Mesenchymal stem cell (in vitro differentiated cells and primary cell): ENCODE data around the gene PPP1R3D.
A peak's percentile ranks its signal among the peaks of the same experiment; 100 is the strongest.

Experiments
- DNase-seq: peaks from one replicate; pipeline ENCODE4 v3.0.0-alpha.2; 2013
- H2AFZ ChIP-seq: one replicate; pipeline ENCODE4 v1.6.1; 2013; ENCODE audit warnings: low read depth, mild to moderate bottlenecking, control low read depth, inconsistent platforms, low read length, moderate library complexity
- H2AK5ac ChIP-seq: 2 replicates; pipeline ENCODE4 v1.6.1; 2013; ENCODE audit warnings: low read length, moderate library complexity, mild to moderate bottlenecking, inconsistent platforms; ENCODE audit not compliant: severe bottlenecking
- H2BK120ac ChIP-seq: one replicate; pipeline ENCODE4 v1.6.1; 2013; ENCODE audit warnings: low read depth, mild to moderate bottlenecking, inconsistent platforms, low read length, moderate library complexity
- H2BK12ac ChIP-seq, 2 experiments: one replicate each; pipeline ENCODE4 v1.6.1; 2013; ENCODE audit warnings: inconsistent platforms in 2 of 2, low read length in 2 of 2, mild to moderate bottlenecking in 2 of 2, moderate library complexity in 2 of 2, control low read depth in 1 of 2
- H2BK15ac ChIP-seq: one replicate; pipeline ENCODE4 v1.6.1; 2013; ENCODE audit warnings: mild to moderate bottlenecking, low read depth, inconsistent platforms; ENCODE audit not compliant: poor library complexity, severe bottlenecking
- H2BK5ac ChIP-seq: 2 replicates; pipeline ENCODE4 v1.6.1; 2013; ENCODE audit warnings: low read depth, mild to moderate bottlenecking, low read length, control low read depth, inconsistent platforms; ENCODE audit not compliant: poor library complexity, severe bottlenecking
- H3K14ac ChIP-seq, 2 experiments: one replicate each; pipeline ENCODE4 v1.6.1; 2013; ENCODE audit warnings: inconsistent platforms in 2 of 2, low read length in 2 of 2, control low read depth in 1 of 2, mild to moderate bottlenecking in 1 of 2, moderate library complexity in 1 of 2
- H3K18ac ChIP-seq, 2 experiments: one replicate each; pipeline ENCODE4 v1.6.1; 2013; ENCODE audit warnings: inconsistent platforms in 2 of 2, low read length in 2 of 2, control low read depth in 1 of 2, low read depth in 1 of 2, mild to moderate bottlenecking in 1 of 2
- H3K23ac ChIP-seq, 2 experiments: one replicate each; pipeline ENCODE4 v1.6.1; 2013; ENCODE audit warnings: inconsistent platforms in 2 of 2, low read length in 2 of 2, mild to moderate bottlenecking in 2 of 2, moderate library complexity in 2 of 2, control low read depth in 1 of 2
- H3K27ac ChIP-seq: 2 replicates; pipeline ENCODE4 v1.5.1; 2013; ENCODE audit warnings: mild to moderate bottlenecking, moderate library complexity, low read length, control low read depth, inconsistent platforms; ENCODE audit not compliant: poor library complexity, severe bottlenecking
- H3K27me3 ChIP-seq, 2 experiments: 2 replicates each; pipeline versions ENCODE4 v1.6.1 to v1.7.0; 2013; ENCODE audit warnings: low read length in 2 of 2, mild to moderate bottlenecking in 2 of 2, moderate library complexity in 2 of 2, control low read depth in 1 of 2, inconsistent platforms in 1 of 2; ENCODE audit not compliant: control insufficient read depth in 1 of 2, insufficient read depth in 1 of 2
- H3K36me3 ChIP-seq, 2 experiments: 2 replicates each; pipeline versions ENCODE4 v1.6.1 to v1.7.0; 2013; ENCODE audit warnings: low read length in 2 of 2, control low read depth in 1 of 2, inconsistent platforms in 1 of 2, low read depth in 1 of 2, mild to moderate bottlenecking in 1 of 2; ENCODE audit not compliant: insufficient read depth in 2 of 2, control insufficient read depth in 1 of 2
- H3K4ac ChIP-seq, 2 experiments: one replicate each; pipeline ENCODE4 v1.6.1; 2013; ENCODE audit warnings: inconsistent platforms in 2 of 2, low read length in 2 of 2, mild to moderate bottlenecking in 2 of 2, moderate library complexity in 2 of 2, control low read depth in 1 of 2, low read depth in 1 of 2
- H3K4me1 ChIP-seq: 2 replicates; pipeline ENCODE4 v1.6.1; 2013; ENCODE audit warnings: low read depth, low read length, control low read depth; ENCODE audit not compliant: control insufficient read depth, insufficient read depth
- H3K4me2 ChIP-seq: 2 replicates; pipeline ENCODE4 v1.6.1; 2013; ENCODE audit warnings: low read length, mild to moderate bottlenecking, inconsistent platforms; ENCODE audit not compliant: poor library complexity, severe bottlenecking
- H3K4me3 ChIP-seq, 2 experiments: 2 replicates each; pipeline versions ENCODE4 v1.5.1 to v1.7.0; 2013; ENCODE audit warnings: low read length in 2 of 2, mild to moderate bottlenecking in 2 of 2, control low read depth in 1 of 2, low read depth in 1 of 2; ENCODE audit not compliant: insufficient read depth in 1 of 2
- H3K79me1 ChIP-seq: replicated peaks from 2 replicates; pipeline ENCODE4 v1.6.1; 2013; ENCODE audit warnings: mild to moderate bottlenecking, control low read depth, low read length, inconsistent platforms; ENCODE audit not compliant: poor library complexity, severe bottlenecking
- H3K9ac ChIP-seq: 2 replicates; pipeline ENCODE4 v1.7.0; 2013; ENCODE audit warnings: mild to moderate bottlenecking, low read length, moderate library complexity
- H3K9me3 ChIP-seq: 2 replicates; pipeline ENCODE4 v1.7.0; 2013; ENCODE audit warnings: mild to moderate bottlenecking, low read length; ENCODE audit not compliant: control insufficient read depth
- H4K8ac ChIP-seq: one replicate; pipeline ENCODE4 v1.6.1; 2013; ENCODE audit warnings: inconsistent platforms, mild to moderate bottlenecking, low read length, moderate library complexity
- H4K91ac ChIP-seq: one replicate; pipeline ENCODE4 v1.6.1; 2013; ENCODE audit warnings: mild to moderate bottlenecking, low read length, inconsistent platforms
- WGBS: methylation state at CpG from one replicate; pipeline ENCODE4 v1.1.7; 2013; ENCODE audit warnings: mixed read lengths; 5-methylcytosine and 5-hydroxymethylcytosine counted together

Gene PPP1R3D

GRCh38 chr20:59937150-59937549 lies 3.0 kb downstream of the PPP1R3D start:
- H3K9me3 ChIP-seq: no peaks in the 10 kb centered on the region
- no peak overlapping the region for H3K23ac ChIP-seq
- H3K79me1 ChIP-seq: peaks cover 12% of the 10 kb centered on the region
- no peak for DNase-seq
- no peak overlapping the region for H2BK5ac ChIP-seq
- no peak overlapping the region for H3K14ac ChIP-seq
- 83% methylated on average over 3 of the region's 3 CpGs for WGBS
- no peaks in the 10 kb centered on the region for H3K27me3 ChIP-seq
- peaks cover 9 to 12% of the 10 kb centered on the region in 2 experiments for H3K36me3 ChIP-seq
- no peak overlapping the region for H3K27ac ChIP-seq
- H3K4me1 ChIP-seq: peaks cover 24% of the 10 kb centered on the region
- no peak overlapping the region for H2AFZ ChIP-seq
- H4K8ac ChIP-seq: no peak overlapping the region
- H3K9ac ChIP-seq: peak overlapping the region; percentile 12
- peak overlapping the region in 1 of 2 experiments; percentile 90 for H3K4me3 ChIP-seq
- no peak overlapping the region for H2BK120ac ChIP-seq
- no peak overlapping the region for H2BK12ac ChIP-seq
- H3K4me2 ChIP-seq: no peak overlapping the region
- H3K18ac ChIP-seq: no peak overlapping the region
- no peak overlapping the region for H4K91ac ChIP-seq
- H2AK5ac ChIP-seq: no peak overlapping the region
- no peak overlapping the region for H3K4ac ChIP-seq
- no peak overlapping the region for H2BK15ac ChIP-seq

- H2BK120ac ChIP-seq: no peak overlapping the region
- H3K9me3 ChIP-seq: no peaks in the 10 kb centered on the region
- no peak overlapping the region for H2AK5ac ChIP-seq
- H3K4ac ChIP-seq: no peak overlapping the region
- H3K79me1 ChIP-seq: peaks cover 12% of the 10 kb centered on the region
- WGBS: 83% methylated on average over 4 of the region's 4 CpGs
- H3K27me3 ChIP-seq: no peaks in the 10 kb centered on the region
- H2BK12ac ChIP-seq: no peak overlapping the region
- no peak overlapping the region for H2BK5ac ChIP-seq
- H2AFZ ChIP-seq: no peak overlapping the region
- H3K18ac ChIP-seq: no peak overlapping the region
- H3K4me2 ChIP-seq: no peak overlapping the region
- H4K8ac ChIP-seq: no peak overlapping the region
- H4K91ac ChIP-seq: no peak overlapping the region
- H2BK15ac ChIP-seq: no peak overlapping the region
- H3K9ac ChIP-seq: no peak overlapping the region
- peaks cover 9 to 10% of the 10 kb centered on the region in 2 experiments for H3K36me3 ChIP-seq
- DNase-seq: no peak
- H3K4me1 ChIP-seq: peaks cover 24% of the 10 kb centered on the region
- no peak overlapping the region for H3K14ac ChIP-seq
- H3K27ac ChIP-seq: no peak overlapping the region
- H3K4me3 ChIP-seq: no peak overlapping the region
- no peak overlapping the region for H3K23ac ChIP-seq
Measured at GRCh38 chr20:59936409-59936808, 3.7 kb downstream of the PPP1R3D start.

DNA sequence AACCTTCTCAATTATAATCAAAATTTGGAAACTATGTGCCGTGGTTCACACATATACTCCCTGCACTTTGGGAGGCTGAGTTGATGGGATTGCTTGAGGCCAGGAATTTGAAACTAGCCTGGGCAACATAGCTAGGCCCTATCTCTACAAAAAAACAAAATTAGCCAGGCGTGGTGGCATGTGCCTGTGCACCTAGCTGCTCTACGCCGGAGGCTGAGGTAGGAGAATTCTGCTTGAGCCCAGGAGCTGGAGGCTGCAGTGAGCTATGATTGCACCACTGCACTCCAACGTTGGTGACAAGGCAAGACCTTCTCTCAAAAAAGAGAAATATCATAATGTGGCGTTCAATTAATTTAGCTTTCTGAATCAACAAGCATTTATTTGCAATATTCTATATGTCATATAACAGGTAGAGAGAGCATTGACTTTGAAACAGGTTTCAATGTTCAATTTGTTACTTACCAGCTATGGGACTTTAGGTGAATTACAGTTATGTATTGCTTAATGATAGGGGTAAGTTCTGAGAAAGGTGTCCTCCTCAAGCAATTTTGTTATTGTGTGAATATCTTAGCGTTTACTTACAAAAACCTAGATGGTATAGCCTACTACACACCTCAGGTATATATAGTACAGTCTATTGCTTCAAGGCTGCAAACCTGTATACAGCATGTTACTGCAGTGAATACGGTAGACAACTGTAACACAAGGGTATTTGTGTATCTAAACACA lies 4.5 kb downstream of the PPP1R3D start:
- Histone ChIP-seq H3K36me3 (peaks cover 9 to 10% of the 10 kb centered on the region in 2 experiments), H3K18ac (no peak overlapping the region), H3K27me3 (no peaks in the 10 kb centered on the region), H3K79me1 (peaks cover 12% of the 10 kb centered on the region), H3K4ac (no peak overlapping the region), H3K9me3 (no peaks in the 10 kb centered on the region), H2AFZ (no peak overlapping the region), H3K9ac (no peak overlapping the region), H2BK120ac (no peak overlapping the region), H3K23ac (no peak overlapping the region), H2BK15ac (no peak overlapping the region), H3K4me2 (no peak overlapping the region), H2BK12ac (no peak overlapping the region), H3K14ac (no peak overlapping the region), H2BK5ac (no peak overlapping the region), H3K4me1 (peaks cover 24% of the 10 kb centered on the region), H2AK5ac (no peak overlapping the region), H3K27ac (no peak overlapping the region), H3K4me3 (no peak overlapping the region), H4K8ac (no peak overlapping the region), H4K91ac (no peak overlapping the region)
- no peak for DNase-seq
- WGBS: over 99% methylated on average over 6 of the region's 8 CpGs

- no peak overlapping the region for H3K14ac ChIP-seq
- H3K79me1 ChIP-seq: peaks cover 8% of the 10 kb centered on the region
- peaks cover 17% of the 10 kb centered on the region for H3K4me1 ChIP-seq
- peak overlapping the region; percentile 46 for H2AFZ ChIP-seq
- H3K36me3 ChIP-seq: peaks cover 6 to 10% of the 10 kb centered on the region in 2 experiments
- H2BK15ac ChIP-seq: peak overlapping the region; percentile 81
- H2BK5ac ChIP-seq: no peak overlapping the region
- WGBS: 12% methylated on average over 56 of the region's 59 CpGs
- peak overlapping the region; percentile 29 to 68 for H3K18ac ChIP-seq
- no peaks in the 10 kb centered on the region for H3K9me3 ChIP-seq
- no peak overlapping the region for H2BK120ac ChIP-seq
- peak overlapping the region; percentile 27 for H4K91ac ChIP-seq
- no peak overlapping the region for H2AK5ac ChIP-seq
- DNase-seq: peak; percentile 69
- H3K9ac ChIP-seq: peak overlapping the region; percentile 56
- H3K4ac ChIP-seq: no peak overlapping the region
- H2BK12ac ChIP-seq: no peak overlapping the region
- peak overlapping the region; percentile 92 for H4K8ac ChIP-seq
- H3K27ac ChIP-seq: no peak overlapping the region
- no peaks in the 10 kb centered on the region for H3K27me3 ChIP-seq
- peak overlapping the region; percentile 66 to 81 for H3K4me3 ChIP-seq
- H3K23ac ChIP-seq: no peak overlapping the region
- H3K4me2 ChIP-seq: peak overlapping the region; percentile 99
Measured at GRCh38 chr20:59933849-59934585, 6.1 kb downstream of the PPP1R3D start.
